K562 (cell line): ENCODE data around the gene ZBTB20. TPM values are rescaled to one million over a fixed set of nuclear protein-coding genes. Genes with fewer than 3 reads are reported as not detected.

ENCODE experiments used
- ATAC-seq: fragments of 200-7000 bp; cut with Tn5 transposase; 3 replicates; pipeline ENCODE4 v1.9.1; 2020; ENCODE audit warnings: moderate library complexity
- BruUV-seq: library from RNA; stranded (reverse); fragments of 400-500 nt; replicated peaks from 2 replicates; lab custom pipeline; 2021; lab: Mats Ljungman, UMichigan
- CTCF ChIA-PET: fragments of 300-600 bp; formaldehyde crosslinking; extraction: SDS; loops from one replicate; lab custom pipeline; 2021; ENCODE audit warnings: low intra/inter-chr PET ratio; lab: Yijun Ruan, JAX
- POLR2A ChIA-PET: fragments of 300-600, 350-650 bp; sonication (Branson Sonifier 250); formaldehyde crosslinking; extraction: SDS; loops from one replicate; lab custom pipeline; 2021; ENCODE audit warnings: antibody characterized with exemption, inconsistent platforms; lab: Yijun Ruan, JAX
- DNase-seq, 4 experiments: peaks; one replicate each; pipeline versions ENCODE4 v3.0.0 to v3.0.0-alpha.2; 2011 to 2018; ENCODE audit warnings: low spot score in 3 of 4, mixed read lengths in 3 of 4; ENCODE audit errors: extremely low read depth in 1 of 4
- FAIRE-seq: peaks from 2 replicates; lab custom pipeline; 2011; peaks lifted over from hg19 to GRCh38; lab: Jason Lieb, UNC
- H2AFZ ChIP-seq: 2 replicates; pipeline ENCODE4 v1.6.0; 2011; ENCODE audit warnings: low read depth, low read length, control low read depth, inconsistent platforms
- H3K27ac ChIP-seq: fragments of 200-600 bp; 3 replicates; pipeline ENCODE4 v1.8.0; 2011; ENCODE audit warnings: low read depth, mild to moderate bottlenecking, control low read depth, inconsistent platforms, low read length, moderate library complexity, mixed read lengths; ENCODE audit errors: extremely low read depth
- H3K27me3 ChIP-seq, 2 experiments: fragments of 300-600 bp in 1 of 2; 2 replicates in 1 of 2; 3 replicates in 1 of 2; pipeline versions ENCODE4 v1.6.0 to v1.8.0; 2011; ENCODE audit warnings: inconsistent platforms in 2 of 2, low read length in 2 of 2, mild to moderate bottlenecking in 1 of 2, mixed read lengths in 1 of 2, moderate library complexity in 1 of 2; ENCODE audit not compliant: control insufficient read depth in 2 of 2, insufficient read depth in 2 of 2
- H3K36me3 ChIP-seq: fragments of 300-600 bp; 3 replicates; pipeline ENCODE4 v1.8.0; 2011; ENCODE audit warnings: mild to moderate bottlenecking, low read length, inconsistent platforms; ENCODE audit not compliant: control insufficient read depth, insufficient read depth
- H3K4me1 ChIP-seq, 2 experiments: fragments of 200-600 bp in 1 of 2; replicated peaks in 1 of 2; 2 replicates in 1 of 2; 3 replicates in 1 of 2; pipeline versions ENCODE4 v1.5.1 to v1.8.0; 2011; ENCODE audit warnings: inconsistent platforms in 2 of 2, low read length in 2 of 2, mild to moderate bottlenecking in 1 of 2, mixed read lengths in 1 of 2, moderate library complexity in 1 of 2; ENCODE audit not compliant: control insufficient read depth in 2 of 2, insufficient read depth in 2 of 2
- H3K4me2 ChIP-seq: 2 replicates; pipeline ENCODE4 v1.6.1; 2011; ENCODE audit warnings: low read length, control low read depth, inconsistent platforms, mixed read lengths; ENCODE audit not compliant: insufficient read depth
- H3K4me3 ChIP-seq: fragments of 200-600 bp; sonication (generic), shearing (Covaris generic); 2 replicates; pipeline ENCODE4 v1.5.1; 2016; ENCODE audit warnings: control low read depth, inconsistent platforms
- H3K79me2 ChIP-seq: fragments of 200-600 bp; 3 replicates; pipeline ENCODE4 v1.8.0; 2011; ENCODE audit warnings: low read length, inconsistent platforms; ENCODE audit not compliant: control insufficient read depth, insufficient read depth
- H3K9ac ChIP-seq, 2 experiments: 2 replicates each; pipeline versions ENCODE4 v1.6.0 to v1.6.1; 2011; ENCODE audit warnings: low read depth in 2 of 2, low read length in 2 of 2, control low read depth in 1 of 2, inconsistent platforms in 1 of 2, mild to moderate bottlenecking in 1 of 2, mixed read lengths in 1 of 2; ENCODE audit not compliant: insufficient read depth in 1 of 2
- H3K9me1 ChIP-seq: one replicate; pipeline ENCODE4 v1.6.0; 2011; ENCODE audit warnings: inconsistent platforms, mild to moderate bottlenecking, low read length, moderate library complexity; ENCODE audit not compliant: control insufficient read depth, insufficient read depth
- H3K9me3 ChIP-seq: replicated peaks from 2 replicates; pipeline ENCODE4 v1.5.1; 2011; ENCODE audit warnings: low read depth, low read length, inconsistent platforms; ENCODE audit not compliant: control insufficient read depth, insufficient read depth
- H4K20me1 ChIP-seq: replicated peaks from 2 replicates; pipeline ENCODE4 v1.6.1; 2011; ENCODE audit warnings: low read length, inconsistent platforms, mixed read lengths; ENCODE audit not compliant: control insufficient read depth, insufficient read depth
- ADNP ChIP-seq: fragments of 200-800 bp; sonication (Bioruptor generic); IDR thresholded peaks from 2 replicates; pipeline ENCODE4 v1.6.1; 2016; ENCODE audit warnings: missing genetic modification characterization, missing compliant biosample characterization
- CEBPG ChIP-seq, 3 experiments: fragments of 200-800 bp in 1 of 3; sonication (Bioruptor generic) in 1 of 3; sonication (generic) in 1 of 3; formaldehyde crosslinking in 1 of 3; IDR thresholded peaks in 2 of 3; conservative IDR thresholded peaks in 1 of 3; 2 replicates each; pipeline versions ENCODE4 v1.6.1 to v1.8.0; 2016 to 2022; ENCODE audit warnings: missing compliant biosample characterization in 2 of 3, missing genetic modification characterization in 2 of 3, mild to moderate bottlenecking in 1 of 3, missing genetic modification reagents in 1 of 3
- ESRRA ChIP-seq: fragments of 450-650 bp; IDR thresholded peaks from 2 replicates; pipeline ENCODE4 v1.6.1; 2014; ENCODE audit warnings: low read depth, mild to moderate bottlenecking, moderate library complexity, borderline replicate concordance
- HNRNPLL ChIP-seq: fragments of 200-400 bp; formaldehyde crosslinking; IDR thresholded peaks from 2 replicates; pipeline ENCODE4 v1.6.1; 2017; ENCODE audit warnings: low read length, low read depth, mild to moderate bottlenecking; ENCODE audit not compliant: poor library complexity, severe bottlenecking
- ZNF436 ChIP-seq: fragments of 250-450, 450-650 bp; sonication (Bioruptor Pico); formaldehyde crosslinking; IDR thresholded peaks from 2 replicates; pipeline ENCODE4 v1.7.0; 2020; ENCODE audit warnings: mild to moderate bottlenecking
- WGBS: fragments of 100-300 bp; shearing (Covaris generic); methylation state at CpG from one replicate; pipeline ENCODE4 v1.1.6; 2016; ENCODE audit warnings: low coverage, mixed read lengths; ENCODE audit not compliant: insufficient coverage; ENCODE audit errors: missing lambda C conversion rate; 5-methylcytosine and 5-hydroxymethylcytosine counted together
- in situ Hi-C: fragments of 300-500 bp; cut with MboI; formaldehyde crosslinking; loops from 4 replicates; pipeline ENCODE4 v1.15.0; 2018; ENCODE audit warnings: inconsistent platforms, mixed read lengths
- intact Hi-C: fragments of 100-400 bp; cut with micrococcal nuclease; formaldehyde crosslinking; loops from 2 replicates; pipeline ENCODE4 v1.14.2; 2022
- polyA plus RNA-seq, 8 experiments: library from polyadenylated mRNA; depleted of rRNA in 4 of 8; stranded (reverse) in 5 of 8; unstranded in 3 of 8; fragments of >200 nt; fragmentation: Nextera tagmentation in 2 of 8; fragmentation: Illumina TruSeq in 1 of 8; extraction: Ambion mirVana in 2 of 8; extraction: Trizol in 1 of 8; gene quantifications; 2 replicates each; pipeline versions ENCODE4 v1.2.1 to v1.2.3, GENCODE V29; 2011 to 2014; ENCODE audit warnings: inconsistent platforms in 1 of 8, missing spikeins in 1 of 8
- total RNA-seq, 7 experiments: library from RNA; depleted of rRNA in 6 of 7; stranded (reverse); fragments of >200 nt in 6 of 7; fragmentation: Illumina TruSeq in 2 of 7; extraction: Trizol in 2 of 7; gene quantifications; 2 replicates each; pipeline versions ENCODE4 v1.2.1 to v1.2.3, GENCODE V29; 2011 to 2021; ENCODE audit warnings: low replicate concordance in 1 of 7
- TF ChIP-seq, protein P1 (sequence below): IDR thresholded peaks from 2 replicates; pipeline ENCODE4 v1.6.1; 2012; ENCODE audit warnings: low read depth, low read length, improper control_type of control experiment, borderline replicate concordance
- TF ChIP-seq, protein P2 (sequence below): sonication (generic); formaldehyde crosslinking; IDR thresholded peaks from 2 replicates; pipeline ENCODE4 v1.8.0; 2023; ENCODE audit warnings: mild to moderate bottlenecking, missing genetic modification reagents
- TF ChIP-seq, protein P3 (sequence below): fragments of 250-450 bp; sonication (Bioruptor Pico); IDR thresholded peaks from 2 replicates; pipeline ENCODE4 v1.4.0; 2020; ENCODE audit warnings: mild to moderate bottlenecking, moderate library complexity, borderline replicate concordance
- TF ChIP-seq, protein P4 (sequence below): fragments of 450-650 bp; formaldehyde crosslinking; IDR thresholded peaks from 2 replicates; pipeline ENCODE4 v1.4.0; 2020; ENCODE audit warnings: mild to moderate bottlenecking, moderate library complexity
- TF ChIP-seq, protein P5 (sequence below): sonication (generic); formaldehyde crosslinking; IDR thresholded peaks from 2 replicates; pipeline ENCODE4 v1.8.0; 2022; ENCODE audit warnings: mild to moderate bottlenecking, missing genetic modification reagents, borderline replicate concordance

ZBTB20 gene
- total and polyA plus RNA-seq, 9 of the 15 experiments (the other 6 are each of a cell fraction or from before 2014, with no cell fraction given) = 0.17 to 1.7 (median 0.45) TPM

DNA sequence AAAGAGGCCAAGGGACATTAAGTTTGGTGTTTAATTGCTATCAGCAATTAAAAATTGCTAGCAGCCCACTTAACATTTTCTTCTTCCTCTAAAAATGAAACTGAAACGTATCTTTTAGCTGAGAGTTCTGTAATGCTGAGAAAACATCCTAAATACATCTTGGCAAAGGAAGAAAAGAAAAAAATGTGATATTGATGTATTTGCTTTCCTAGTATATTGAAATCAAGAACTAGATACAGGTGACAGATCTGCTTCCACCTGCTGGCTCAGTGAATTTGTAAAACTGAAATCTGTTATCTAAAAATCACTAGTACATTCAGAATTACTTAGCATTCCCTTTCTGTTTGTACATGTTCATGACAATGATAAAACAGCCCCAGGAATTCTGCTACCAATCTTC is 283.2 kb downstream of the ZBTB20 start (continued):
- TF ChIP-seq, protein P1, sequence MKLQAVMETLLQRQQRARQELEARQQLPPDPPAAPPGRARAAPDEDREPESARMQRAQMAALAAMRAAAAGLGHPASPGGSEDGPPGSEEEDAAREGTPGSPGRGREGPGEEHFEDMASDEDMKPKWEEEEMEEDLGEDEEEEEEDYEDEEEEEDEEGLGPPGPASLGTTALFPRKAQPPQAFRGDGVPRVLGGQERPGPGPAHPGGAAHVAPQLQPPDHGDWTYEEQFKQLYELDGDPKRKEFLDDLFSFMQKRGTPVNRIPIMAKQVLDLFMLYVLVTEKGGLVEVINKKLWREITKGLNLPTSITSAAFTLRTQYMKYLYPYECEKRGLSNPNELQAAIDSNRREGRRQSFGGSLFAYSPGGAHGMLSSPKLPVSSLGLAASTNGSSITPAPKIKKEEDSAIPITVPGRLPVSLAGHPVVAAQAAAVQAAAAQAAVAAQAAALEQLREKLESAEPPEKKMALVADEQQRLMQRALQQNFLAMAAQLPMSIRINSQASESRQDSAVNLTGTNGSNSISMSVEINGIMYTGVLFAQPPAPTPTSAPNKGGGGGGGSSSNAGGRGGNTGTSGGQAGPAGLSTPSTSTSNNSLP = no peak
- TF ChIP-seq, protein P2, sequence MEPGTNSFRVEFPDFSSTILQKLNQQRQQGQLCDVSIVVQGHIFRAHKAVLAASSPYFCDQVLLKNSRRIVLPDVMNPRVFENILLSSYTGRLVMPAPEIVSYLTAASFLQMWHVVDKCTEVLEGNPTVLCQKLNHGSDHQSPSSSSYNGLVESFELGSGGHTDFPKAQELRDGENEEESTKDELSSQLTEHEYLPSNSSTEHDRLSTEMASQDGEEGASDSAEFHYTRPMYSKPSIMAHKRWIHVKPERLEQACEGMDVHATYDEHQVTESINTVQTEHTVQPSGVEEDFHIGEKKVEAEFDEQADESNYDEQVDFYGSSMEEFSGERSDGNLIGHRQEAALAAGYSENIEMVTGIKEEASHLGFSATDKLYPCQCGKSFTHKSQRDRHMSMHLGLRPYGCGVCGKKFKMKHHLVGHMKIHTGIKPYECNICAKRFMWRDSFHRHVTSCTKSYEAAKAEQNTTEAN = no peak

DNA sequence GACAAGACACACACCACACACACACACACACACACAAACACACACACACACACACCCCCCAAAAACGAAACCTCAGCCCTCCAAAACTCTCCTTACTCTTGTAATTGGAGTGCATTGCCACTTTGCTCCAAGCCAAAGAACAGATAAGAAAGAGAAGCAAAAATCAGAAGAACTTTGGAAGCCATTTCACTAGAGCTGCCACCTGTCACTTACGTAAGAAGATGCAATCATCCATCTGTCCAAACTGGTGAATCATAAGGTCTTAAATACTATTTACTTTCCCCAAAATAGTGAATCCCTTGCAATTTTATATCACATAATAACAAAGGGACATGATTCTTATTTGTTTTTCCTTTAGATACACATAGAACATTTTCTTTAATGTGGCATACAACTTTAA is 285.4 kb downstream of the ZBTB20 start:
- H3K4me1 ChIP-seq = no peaks in the 10 kb centered on the region
- in situ Hi-C loops = no loop called here
- H3K4me2 ChIP-seq = no peak overlapping the region
- FAIRE-seq = no peak
- ATAC-seq = no peak
- no peak overlapping the region for H3K4me3 ChIP-seq
- no peak overlapping the region for H3K9ac ChIP-seq
- no TSS peak for BruUV-seq
- WGBS = 50% methylated on average over 1 of the region's 2 CpGs
- no peaks in the 10 kb centered on the region for H3K9me3 ChIP-seq
- H3K79me2 ChIP-seq = no peaks in the 10 kb centered on the region
- no peak overlapping the region for H2AFZ ChIP-seq
- CTCF ChIA-PET = no interaction called here
- H3K27me3 ChIP-seq = no peaks in the 10 kb centered on the region
- TF ChIP-seq CEBPG (CRISPR knock-in tag; IDR thresholded peaks at IDR 0.05) (no peak), CEBPG (tag; conservative IDR thresholded peaks at IDR 0.05 in 1 of 2, IDR thresholded peaks at IDR 0.05 in 1 of 2) (peak in 1 of 2 experiments; percentile 40; a peak in 1 of 4 replicates), ZNF436 (CRISPR knock-in tag) (no peak), HNRNPLL (no peak), ADNP (tag) (no peak), ESRRA (no peak)
- TF ChIP-seq, protein P3, sequence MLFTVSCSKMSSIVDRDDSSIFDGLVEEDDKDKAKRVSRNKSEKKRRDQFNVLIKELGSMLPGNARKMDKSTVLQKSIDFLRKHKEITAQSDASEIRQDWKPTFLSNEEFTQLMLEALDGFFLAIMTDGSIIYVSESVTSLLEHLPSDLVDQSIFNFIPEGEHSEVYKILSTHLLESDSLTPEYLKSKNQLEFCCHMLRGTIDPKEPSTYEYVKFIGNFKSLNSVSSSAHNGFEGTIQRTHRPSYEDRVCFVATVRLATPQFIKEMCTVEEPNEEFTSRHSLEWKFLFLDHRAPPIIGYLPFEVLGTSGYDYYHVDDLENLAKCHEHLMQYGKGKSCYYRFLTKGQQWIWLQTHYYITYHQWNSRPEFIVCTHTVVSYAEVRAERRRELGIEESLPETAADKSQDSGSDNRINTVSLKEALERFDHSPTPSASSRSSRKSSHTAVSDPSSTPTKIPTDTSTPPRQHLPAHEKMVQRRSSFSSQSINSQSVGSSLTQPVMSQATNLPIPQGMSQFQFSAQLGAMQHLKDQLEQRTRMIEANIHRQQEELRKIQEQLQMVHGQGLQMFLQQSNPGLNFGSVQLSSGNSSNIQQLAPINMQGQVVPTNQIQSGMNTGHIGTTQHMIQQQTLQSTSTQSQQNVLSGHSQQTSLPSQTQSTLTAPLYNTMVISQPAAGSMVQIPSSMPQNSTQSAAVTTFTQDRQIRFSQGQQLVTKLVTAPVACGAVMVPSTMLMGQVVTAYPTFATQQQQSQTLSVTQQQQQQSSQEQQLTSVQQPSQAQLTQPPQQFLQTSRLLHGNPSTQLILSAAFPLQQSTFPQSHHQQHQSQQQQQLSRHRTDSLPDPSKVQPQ (CRISPR knock-in tag) = no peak
- TF ChIP-seq, protein P4, sequence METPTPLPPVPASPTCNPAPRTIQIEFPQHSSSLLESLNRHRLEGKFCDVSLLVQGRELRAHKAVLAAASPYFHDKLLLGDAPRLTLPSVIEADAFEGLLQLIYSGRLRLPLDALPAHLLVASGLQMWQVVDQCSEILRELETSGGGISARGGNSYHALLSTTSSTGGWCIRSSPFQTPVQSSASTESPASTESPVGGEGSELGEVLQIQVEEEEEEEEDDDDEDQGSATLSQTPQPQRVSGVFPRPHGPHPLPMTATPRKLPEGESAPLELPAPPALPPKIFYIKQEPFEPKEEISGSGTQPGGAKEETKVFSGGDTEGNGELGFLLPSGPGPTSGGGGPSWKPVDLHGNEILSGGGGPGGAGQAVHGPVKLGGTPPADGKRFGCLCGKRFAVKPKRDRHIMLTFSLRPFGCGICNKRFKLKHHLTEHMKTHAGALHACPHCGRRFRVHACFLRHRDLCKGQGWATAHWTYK = no peak
- TF ChIP-seq, protein P5, sequence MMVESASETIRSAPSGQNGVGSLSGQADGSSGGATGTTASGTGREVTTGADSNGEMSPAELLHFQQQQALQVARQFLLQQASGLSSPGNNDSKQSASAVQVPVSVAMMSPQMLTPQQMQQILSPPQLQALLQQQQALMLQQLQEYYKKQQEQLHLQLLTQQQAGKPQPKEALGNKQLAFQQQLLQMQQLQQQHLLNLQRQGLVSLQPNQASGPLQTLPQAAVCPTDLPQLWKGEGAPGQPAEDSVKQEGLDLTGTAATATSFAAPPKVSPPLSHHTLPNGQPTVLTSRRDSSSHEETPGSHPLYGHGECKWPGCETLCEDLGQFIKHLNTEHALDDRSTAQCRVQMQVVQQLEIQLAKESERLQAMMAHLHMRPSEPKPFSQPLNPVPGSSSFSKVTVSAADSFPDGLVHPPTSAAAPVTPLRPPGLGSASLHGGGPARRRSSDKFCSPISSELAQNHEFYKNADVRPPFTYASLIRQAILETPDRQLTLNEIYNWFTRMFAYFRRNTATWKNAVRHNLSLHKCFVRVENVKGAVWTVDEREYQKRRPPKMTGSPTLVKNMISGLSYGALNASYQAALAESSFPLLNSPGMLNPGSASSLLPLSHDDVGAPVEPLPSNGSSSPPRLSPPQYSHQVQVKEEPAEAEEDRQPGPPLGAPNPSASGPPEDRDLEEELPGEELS (CRISPR knock-in tag) = no peak
- TF ChIP-seq, all 486 proteins: peak for 1
- intact Hi-C loops = no loop called here
- no peaks in the 10 kb centered on the region for H3K9me1 ChIP-seq
- POLR2A ChIA-PET = no interaction called here
- H3K27ac ChIP-seq = no peak overlapping the region
- no peak for DNase-seq
- no peaks in the 10 kb centered on the region for H4K20me1 ChIP-seq
- H3K36me3 ChIP-seq = no peaks in the 10 kb centered on the region
